ENCODE measurements around the gene PRR5L. TPM values are rescaled to one million over a fixed set of nuclear protein-coding genes. Genes with fewer than 3 reads are reported as not detected.

PRR5L gene
- total and polyA plus RNA-seq, 2 experiments from 2014 or later: 3.1 to 8.9 TPM

GRCh38 chr11:36408498-36409136 is 112.5 kb downstream of the PRR5L start:
- no peaks in the 10 kb centered on the region for H3F3A ChIP-seq (replicated peaks; ENCODE audit: low read depth)
- H3K4me3 ChIP-seq: no peak overlapping the region
- Mint-ChIP-seq H3K9me3 (no peaks in the 10 kb centered on the region), H3K27ac (no peak overlapping the region), H3K36me3 (ENCODE audit: low read depth) (peaks cover 3% of the 10 kb centered on the region; the same call in 1 of the 3 replicates), H3K27me3 (ENCODE audit: insufficient read depth, low read depth, poor library complexity) (peaks cover 2% of the 10 kb centered on the region), H3K4me1 (peaks cover 9% of the 10 kb centered on the region; the same call in 2 of the 3 replicates), H3K4me3 (no peak overlapping the region)
- TF ChIP-seq CREB1 (CRISPR knock-in tag; IDR thresholded peaks at IDR 0.05; ENCODE audit: low read depth) (no peak), ZNF114 (CRISPR knock-in tag; IDR thresholded peaks at IDR 0.05) (no peak), ZNF331 (CRISPR knock-in tag; IDR thresholded peaks at IDR 0.05; ENCODE audit: low read depth) (no peak), ZNF462 (CRISPR knock-in tag; IDR thresholded peaks at IDR 0.05) (no peak), CTCF (conservative IDR thresholded peaks at IDR 0.05; ENCODE audit: low read depth in 2 of 2) (no peak), POLR2AphosphoS5 (IDR thresholded peaks at IDR 0.05; ENCODE audit: low read depth) (no peak), JUNB (IDR thresholded peaks at IDR 0.05; ENCODE audit: unreplicated experiment) (no peak), NANOG (IDR thresholded peaks at IDR 0.05; ENCODE audit: borderline replicate concordance) (no peak), EZH2phosphoT487 (IDR thresholded peaks at IDR 0.05; ENCODE audit: unreplicated experiment) (no peak), EZH2 (IDR thresholded peaks at IDR 0.05; ENCODE audit: low read depth, unreplicated experiment) (no peak), REST (IDR thresholded peaks at IDR 0.05; ENCODE audit: unreplicated experiment) (no peak)
- no peaks in the 10 kb centered on the region for H3K4me1 ChIP-seq (ENCODE audit: insufficient read depth)
- no peak overlapping the region for H2AFZ ChIP-seq
- H3K27me3 ChIP-seq (ENCODE audit: insufficient read depth): no peaks in the 10 kb centered on the region
- H3K4me2 ChIP-seq: no peak overlapping the region
- DNase-seq (ENCODE audit: low spot score) (no peak), ATAC-seq (no peak)
- no peaks in the 10 kb centered on the region for H4K20me1 ChIP-seq (replicated peaks; ENCODE audit: insufficient read depth)
- no peaks in the 10 kb centered on the region for H3K79me2 ChIP-seq (replicated peaks; ENCODE audit: insufficient read depth)
- no peak overlapping the region for H3K27ac ChIP-seq (ENCODE audit: low read depth)
- H3K9me2 ChIP-seq (ENCODE audit: insufficient read depth): no peaks in the 10 kb centered on the region
- no peaks in the 10 kb centered on the region for H3K36me3 ChIP-seq (ENCODE audit: insufficient read depth)

Measured in GM23338 (cell line).